ENCODE measurements around the gene ABTB2. TPM values are rescaled to one million over a fixed set of nuclear protein-coding genes. Genes with fewer than 3 reads are reported as not detected.

Gene ABTB2
- 1 to 10 TPM in 3 of 4 donors, under 1 TPM in 1; 0.79 to 4.1 (median 3.7) TPM for total RNA-seq

DNA sequence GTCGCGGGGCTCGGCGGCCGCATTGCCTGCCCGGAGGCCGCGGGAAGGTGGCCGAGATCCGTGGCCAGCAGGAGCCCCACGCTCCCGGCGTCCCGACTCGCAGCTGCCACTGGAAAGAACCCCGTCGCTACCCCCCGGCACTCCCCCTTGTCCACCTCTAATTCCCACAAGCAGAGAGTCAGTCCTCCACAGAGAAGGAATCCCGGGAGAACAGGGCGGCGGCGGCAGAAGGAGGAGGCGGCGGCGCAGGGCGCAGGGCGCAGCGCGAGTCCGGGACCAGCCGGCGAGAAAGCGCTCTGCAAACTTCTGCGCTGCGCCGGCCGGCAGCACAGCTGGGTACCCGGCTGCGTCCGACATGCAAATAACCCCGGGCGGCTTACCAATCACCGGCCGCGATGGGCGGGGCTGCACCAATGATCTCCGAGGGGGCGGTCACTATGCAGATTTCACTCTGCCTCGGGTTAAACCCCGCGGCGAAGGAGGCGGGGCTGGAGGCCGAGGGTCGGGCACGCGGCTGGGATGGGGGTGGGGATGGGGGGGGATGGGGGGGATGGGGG, at the start of gene ABTB2:
TSS of gene ABTB2 (minus strand) at position 310 of the 557 bp plus-strand sequence.
- intact Hi-C loops (cut with DNase I) = loop anchor here (2.0 to 5.0 kb wide), 2 partner anchors 183 to 360 kb away; no protein-coding TSS in a partner anchor
- H3K27me3 ChIP-seq = peaks cover 0 to 71% (median 2%) of the 10 kb centered on the region in 4 donors
- 0% methylated on average over 4 to 5 of the region's 57 CpGs for WGBS, 2 donors
- H3K4me3 ChIP-seq = peak within 1 kb of the TSS; percentile 40 to 67 (median 56)
- H3K4me1 ChIP-seq = peaks cover 22 to 43% (median 29%) of the 10 kb centered on the region in 3 donors
- peak within 1 kb of the TSS; percentile 51 to 85 (median 80) for H3K27ac ChIP-seq
- DNase-seq = peak; percentile 83
- no peaks in the 10 kb centered on the region for H3K36me3 ChIP-seq
- H3K9me3 ChIP-seq = no peaks in the 10 kb centered on the region
- TF ChIP-seq POLR2A (IDR thresholded peaks at IDR 0.05) = peak in 3 of 4 donors; percentile 67 to 94 (median 79)
- TF ChIP-seq, protein P1, sequence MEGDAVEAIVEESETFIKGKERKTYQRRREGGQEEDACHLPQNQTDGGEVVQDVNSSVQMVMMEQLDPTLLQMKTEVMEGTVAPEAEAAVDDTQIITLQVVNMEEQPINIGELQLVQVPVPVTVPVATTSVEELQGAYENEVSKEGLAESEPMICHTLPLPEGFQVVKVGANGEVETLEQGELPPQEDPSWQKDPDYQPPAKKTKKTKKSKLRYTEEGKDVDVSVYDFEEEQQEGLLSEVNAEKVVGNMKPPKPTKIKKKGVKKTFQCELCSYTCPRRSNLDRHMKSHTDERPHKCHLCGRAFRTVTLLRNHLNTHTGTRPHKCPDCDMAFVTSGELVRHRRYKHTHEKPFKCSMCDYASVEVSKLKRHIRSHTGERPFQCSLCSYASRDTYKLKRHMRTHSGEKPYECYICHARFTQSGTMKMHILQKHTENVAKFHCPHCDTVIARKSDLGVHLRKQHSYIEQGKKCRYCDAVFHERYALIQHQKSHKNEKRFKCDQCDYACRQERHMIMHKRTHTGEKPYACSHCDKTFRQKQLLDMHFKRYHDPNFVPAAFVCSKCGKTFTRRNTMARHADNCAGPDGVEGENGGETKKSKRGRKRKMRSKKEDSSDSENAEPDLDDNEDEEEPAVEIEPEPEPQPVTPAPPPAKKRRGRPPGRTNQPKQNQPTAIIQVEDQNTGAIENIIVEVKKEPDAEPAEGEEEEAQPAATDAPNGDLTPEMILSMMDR (IDR thresholded peaks at IDR 0.05) = peak in 1 of 6 experiments; percentile 8

DNA sequence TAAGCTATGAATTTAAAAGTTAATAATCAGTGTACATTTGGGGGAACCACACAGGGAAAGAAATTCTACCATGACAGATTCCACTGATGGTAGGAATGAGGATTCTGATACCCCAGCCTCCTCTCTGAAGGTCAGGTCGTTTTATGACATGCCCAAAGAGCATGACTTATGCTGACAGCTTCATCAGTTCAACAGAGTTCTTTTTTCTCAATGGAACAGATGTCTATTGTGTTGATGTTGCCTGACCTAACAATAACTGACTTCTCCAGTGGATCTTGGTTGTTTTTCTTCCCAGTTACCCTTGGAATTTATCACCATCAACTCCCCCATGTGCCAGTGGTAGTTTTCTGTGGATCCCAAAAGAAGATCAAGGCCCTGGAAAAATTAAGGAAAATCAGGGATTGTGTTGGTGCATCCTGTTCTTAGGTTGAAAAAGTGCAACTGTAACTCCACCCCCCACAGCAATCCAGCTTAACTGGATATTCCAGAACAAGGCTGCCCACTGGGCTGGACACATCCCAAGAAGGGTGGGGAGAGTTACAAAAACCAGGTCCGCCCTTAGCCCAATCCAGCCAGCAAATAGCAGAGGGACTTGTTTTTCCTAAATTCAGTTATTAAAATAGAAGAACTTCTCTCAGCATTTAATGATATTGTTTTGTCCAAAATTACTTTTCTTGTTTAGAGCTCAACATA, 49.5 kb upstream of the ABTB2 start:
- H3K4me3 ChIP-seq = no peak overlapping the region
- WGBS, 2 donors = 12 to 38% methylated on average over 2 of the region's 2 CpGs

DNA sequence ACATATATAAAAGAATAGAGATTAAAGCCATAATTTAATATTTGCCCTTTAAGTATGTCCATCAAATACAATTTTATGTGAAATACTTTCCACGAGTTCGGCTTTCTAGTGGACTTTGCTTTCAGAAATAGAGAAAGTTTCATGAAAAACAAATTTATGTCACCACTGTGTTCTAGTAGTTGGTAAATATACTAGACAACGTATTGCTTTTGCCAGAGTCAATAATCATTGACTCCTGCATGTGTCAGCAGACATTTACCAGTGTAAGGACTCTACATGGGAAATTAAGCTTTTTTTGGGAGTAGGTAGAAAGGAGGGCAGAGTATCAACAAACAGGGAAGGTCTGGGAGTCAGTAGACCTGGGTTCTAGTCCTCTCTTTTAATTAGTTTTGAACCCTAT, 48.6 kb upstream of the ABTB2 start:
- TF ChIP-seq, protein P1 (IDR thresholded peaks at IDR 0.05) = no peak
- no peak for TF ChIP-seq POLR2A (IDR thresholded peaks at IDR 0.05)
- no peak for DNase-seq
- H3K4me3 ChIP-seq = no peak overlapping the region
- WGBS, 2 donors = 84 to 86% methylated on average over 3 of the region's 3 CpGs
- intact Hi-C loops (cut with DNase I) = no loop called here
- H3K9me3 ChIP-seq = no peaks in the 10 kb centered on the region
- peaks cover 0 to 60% (median 0%) of the 10 kb centered on the region in 4 donors for H3K27me3 ChIP-seq
- H3K27ac ChIP-seq = no peak overlapping the region
- H3K4me1 ChIP-seq = peaks cover 0 to 24% (median 0%) of the 10 kb centered on the region in 3 donors
- H3K36me3 ChIP-seq = no peaks in the 10 kb centered on the region

More for the DNA sequence above, 49.5 kb upstream of the ABTB2 start:
- H3K4me1 ChIP-seq = peaks cover 0 to 24% (median 0%) of the 10 kb centered on the region in 3 donors
- peaks cover 0 to 51% (median 0%) of the 10 kb centered on the region in 4 donors for H3K27me3 ChIP-seq
- TF ChIP-seq, protein P1 (IDR thresholded peaks at IDR 0.05) = no peak
- no peak for TF ChIP-seq POLR2A (IDR thresholded peaks at IDR 0.05)
- no peaks in the 10 kb centered on the region for H3K36me3 ChIP-seq
- H3K27ac ChIP-seq = peak overlapping the region in 1 of 4 donors; percentile 22
- intact Hi-C loops (cut with DNase I) = no loop called here
- peaks cover 0 to 3% (median 0%) of the 10 kb centered on the region in 3 donors for H3K9me3 ChIP-seq
- DNase-seq = no peak

DNA sequence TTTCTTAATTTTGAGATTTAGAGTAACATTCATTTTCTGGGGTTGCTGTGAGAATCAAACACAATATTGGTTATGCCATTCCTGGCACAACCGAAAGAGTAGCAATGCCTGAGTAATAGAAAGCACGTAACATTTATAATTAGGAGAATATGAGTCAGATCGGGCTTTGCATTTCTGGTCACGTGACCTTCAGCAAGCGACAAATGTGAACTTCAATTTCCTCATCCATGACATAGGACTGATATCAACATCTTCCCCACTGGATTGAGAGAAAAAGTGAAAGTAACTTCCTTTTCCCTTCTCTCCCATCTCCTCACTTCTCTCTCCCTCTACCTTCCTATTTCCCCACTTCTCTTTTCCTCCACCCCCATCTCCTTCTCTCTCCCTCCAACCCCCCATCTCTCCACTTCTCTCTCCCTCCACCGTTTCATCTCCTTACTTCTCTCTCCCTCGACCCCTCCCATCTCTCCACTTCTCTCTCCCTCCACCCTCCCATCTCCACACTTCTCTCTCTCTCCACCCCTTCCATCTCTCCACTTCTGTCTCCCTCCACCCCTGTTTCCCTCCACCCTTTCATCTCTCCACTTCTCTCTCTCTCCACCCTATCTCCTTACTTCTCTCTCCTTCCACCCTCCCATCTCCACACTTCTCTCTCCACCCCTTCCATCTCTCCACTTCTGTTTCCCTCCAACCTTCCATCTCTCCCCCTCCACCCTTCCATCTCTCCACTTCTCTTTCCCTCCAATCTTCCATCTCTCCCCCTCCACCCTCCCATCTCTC, 47.5 kb upstream of the ABTB2 start:
- DNase-seq = no peak
- H3K27ac ChIP-seq = no peak overlapping the region
- no peaks in the 10 kb centered on the region for H3K9me3 ChIP-seq
- WGBS, 2 donors = 15 to 32% methylated on average over 6 of the region's 7 CpGs
- TF ChIP-seq, protein P1 (IDR thresholded peaks at IDR 0.05) = no peak
- TF ChIP-seq POLR2A (IDR thresholded peaks at IDR 0.05) = no peak
- peaks cover 0 to 66% (median 0%) of the 10 kb centered on the region in 4 donors for H3K27me3 ChIP-seq
- no peaks in the 10 kb centered on the region for H3K36me3 ChIP-seq
- H3K4me1 ChIP-seq = peaks cover 0 to 24% (median 0%) of the 10 kb centered on the region in 3 donors
- intact Hi-C loops (cut with DNase I) = no loop called here
- H3K4me3 ChIP-seq = peak overlapping the region in 1 of 4 donors; percentile 42

Measured in esophagus squamous epithelium (tissue), 5 donors.